ENCODE results near the gene EFHB.
"Not testable (repeated sequence)": the region's sequence is repeated elsewhere in the genome, so short reads cannot be mapped to it uniquely, and the experiment has no call there.

The EFHB gene, protein sequence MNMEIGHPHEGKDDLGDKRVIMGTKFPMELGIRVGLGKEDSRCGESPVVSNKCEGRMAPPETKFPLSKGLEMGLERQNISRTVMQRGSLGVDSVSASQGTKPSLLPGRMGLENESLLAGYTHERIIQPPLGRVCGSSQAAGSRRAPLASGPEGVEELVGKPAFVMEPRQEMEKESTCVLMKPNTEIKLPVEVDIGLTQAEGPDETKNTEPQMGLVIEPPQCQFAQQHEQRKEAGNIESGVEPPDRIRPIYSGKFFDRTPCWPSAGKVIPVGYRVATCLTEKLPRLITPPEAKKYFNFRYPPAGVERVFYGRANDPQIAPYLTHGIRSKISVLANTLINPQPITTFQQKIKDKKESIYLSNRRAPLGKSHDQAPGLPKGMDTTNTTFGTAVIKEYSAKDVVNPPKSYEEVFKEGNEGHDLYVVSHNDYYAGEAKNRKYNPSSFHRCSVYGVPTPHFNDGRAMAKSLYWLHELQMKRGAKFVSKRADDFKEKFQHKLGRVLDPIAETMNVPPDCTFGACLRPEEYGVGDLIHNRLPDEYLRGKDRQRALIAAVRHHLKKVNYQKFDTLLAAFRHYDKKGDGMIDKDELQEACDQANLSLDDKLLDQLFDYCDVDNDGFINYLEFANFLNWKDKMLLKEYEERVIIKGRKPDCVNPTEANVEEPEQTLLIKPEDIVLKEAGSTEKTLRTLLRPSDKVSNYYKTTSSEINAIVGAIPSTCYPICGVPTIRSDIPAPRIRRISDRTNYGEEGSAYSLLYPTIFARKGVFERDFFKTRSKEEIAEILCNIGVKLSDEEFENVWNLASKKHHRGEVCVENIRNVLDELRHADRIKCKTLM

DNA sequence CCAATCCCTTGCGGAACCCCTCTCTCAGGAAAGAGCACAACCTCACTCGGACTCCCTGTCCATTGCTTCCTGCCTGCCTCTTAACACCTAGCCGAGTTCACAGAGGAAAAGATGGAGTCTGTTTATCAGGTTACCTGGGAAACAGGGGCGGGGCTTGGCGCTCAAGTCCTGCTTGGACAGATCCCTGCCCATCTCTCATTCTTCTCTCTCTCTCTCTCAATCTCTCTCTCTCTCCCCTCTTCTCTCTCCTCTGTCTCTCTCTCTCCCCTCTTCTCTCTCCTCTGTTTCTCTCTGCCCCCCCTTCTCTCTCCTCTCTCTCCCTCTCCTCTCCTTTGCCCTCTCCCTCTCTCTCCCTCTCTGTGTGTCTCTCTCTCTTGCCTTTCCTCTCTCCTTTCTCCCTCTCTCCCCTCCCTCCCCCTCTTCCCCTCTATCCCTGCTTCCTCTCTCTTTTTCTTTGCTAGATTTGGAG, at the start of gene EFHB:
TSS of gene EFHB (minus strand) at position 120 of the 469 bp plus-strand sequence. CDS start 199 bp downstream, outside the sequence.
- DNase-seq (ENCODE audit: low spot score): no peak

DNA sequence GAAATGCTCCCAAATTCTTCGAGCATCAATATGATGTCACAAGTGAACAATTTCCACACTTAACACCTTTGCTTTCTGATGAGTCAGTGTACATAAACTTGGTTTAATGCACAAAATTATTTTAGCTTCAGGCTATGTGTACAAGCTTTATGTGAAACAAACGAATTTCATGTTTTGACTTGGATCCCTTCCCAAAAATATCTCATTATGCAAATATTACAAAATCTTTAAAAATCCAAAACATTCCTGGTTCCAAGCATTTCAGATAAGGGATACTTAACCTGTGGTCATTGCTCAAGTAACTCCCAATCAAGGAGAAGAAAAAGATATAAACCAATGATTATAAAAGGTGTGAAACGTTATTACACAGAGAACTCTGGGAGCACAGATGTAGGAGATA, 38.0 kb upstream of the EFHB start:
- DNase-seq (ENCODE audit: low spot score): no peak

DNA sequence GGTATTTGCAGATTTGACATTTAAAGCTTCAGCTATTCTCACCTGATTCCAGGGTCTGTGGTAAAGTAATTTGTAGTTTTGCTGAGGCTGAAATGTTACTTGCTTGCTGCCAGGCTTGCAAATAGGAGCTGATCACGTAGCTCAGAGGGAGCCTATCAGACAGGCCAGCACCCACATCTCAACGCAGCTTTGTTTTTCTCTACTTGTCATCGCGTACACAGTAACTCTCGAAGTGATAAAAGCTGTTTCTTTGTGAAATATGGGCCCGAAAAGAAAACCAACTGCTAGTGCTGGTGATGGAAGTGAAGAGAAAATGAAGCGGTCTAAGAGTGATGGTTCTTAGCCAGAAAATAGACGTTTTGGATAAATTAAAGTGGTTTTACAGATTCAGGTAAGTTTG, 36.3 kb upstream of the EFHB start:
- DNase-seq (ENCODE audit: low spot score): no peak

DNA sequence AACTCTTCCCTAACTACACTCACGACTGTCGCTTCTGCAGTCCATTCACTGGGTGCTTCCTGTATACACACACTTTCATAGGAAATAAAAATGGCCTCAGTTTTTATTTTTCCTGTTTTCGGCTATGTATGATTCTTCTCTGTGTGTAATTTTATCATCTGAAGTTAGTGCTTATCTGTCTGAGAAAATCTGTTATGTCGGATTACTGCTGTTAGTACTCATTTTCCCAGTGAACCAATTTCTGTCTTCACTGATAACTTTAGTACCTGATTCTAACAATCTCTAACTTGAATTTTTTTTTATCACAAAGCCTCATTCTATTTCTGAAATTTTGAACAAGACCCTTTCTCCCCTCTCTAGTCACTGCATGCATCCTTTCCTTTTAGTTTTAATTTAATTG, 33.8 kb upstream of the EFHB start:
- DNase-seq (ENCODE audit: low spot score): no peak

DNA sequence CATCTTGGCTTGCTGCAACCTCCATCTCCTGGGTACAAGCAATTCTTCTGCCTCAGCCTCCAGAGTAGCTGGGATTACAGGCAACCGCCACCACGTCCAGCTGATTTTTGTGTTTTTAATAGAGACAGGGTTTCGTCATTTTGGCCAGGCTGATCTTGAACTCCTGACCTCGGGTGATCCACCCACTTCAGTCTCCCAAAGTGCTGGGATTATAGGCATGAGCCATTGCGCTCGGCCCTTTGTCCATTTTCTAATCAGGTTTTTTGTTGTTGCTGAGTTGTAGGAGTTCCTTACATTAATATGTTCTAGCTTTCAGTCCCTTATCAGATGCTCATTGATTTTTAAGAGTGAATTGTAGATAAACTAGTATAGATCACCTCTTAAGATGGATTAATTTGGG, 33.2 kb upstream of the EFHB start:
- no peak for DNase-seq (ENCODE audit: low spot score)

DNA sequence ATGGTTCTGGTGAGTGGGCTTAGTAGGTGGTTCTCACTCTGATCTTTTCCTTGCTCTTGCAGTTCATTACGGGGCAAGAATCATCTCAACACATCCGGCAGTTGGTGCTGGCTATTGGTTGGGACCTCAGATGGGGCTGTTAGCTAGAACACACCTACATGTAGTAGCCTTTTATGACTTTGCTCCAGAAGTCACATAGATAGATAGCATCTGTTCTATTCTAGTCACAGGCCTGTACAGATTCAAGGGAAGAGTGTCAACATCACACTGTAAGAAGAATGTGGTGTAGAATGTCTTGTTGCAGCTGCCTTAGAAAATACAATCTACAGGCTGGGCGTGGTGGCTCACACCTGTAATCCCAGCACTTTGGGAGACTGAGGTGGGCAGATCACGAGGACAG, 27.9 kb upstream of the EFHB start:
- no peak for DNase-seq (ENCODE audit: low spot score)

DNA sequence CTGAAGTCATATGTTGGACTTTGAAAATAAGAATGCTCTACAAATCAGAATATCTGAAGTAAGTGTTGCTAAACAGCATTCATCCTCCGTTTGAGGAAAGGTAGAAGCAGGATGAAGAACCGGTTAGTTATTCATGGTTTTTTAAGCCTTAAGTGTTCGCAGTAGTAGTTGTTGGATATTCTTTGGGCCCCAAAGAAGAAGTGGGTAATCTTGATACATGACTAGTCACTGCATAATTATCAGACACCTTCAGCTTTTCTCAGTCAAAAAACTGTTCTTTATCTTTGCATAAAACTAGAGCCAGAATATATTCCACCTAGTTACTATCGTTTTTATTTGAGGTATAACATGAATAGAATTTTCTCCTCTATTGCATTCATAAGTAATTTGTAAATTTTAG, 26.7 kb upstream of the EFHB start:
- DNase-seq (ENCODE audit: low spot score): no peak

DNA sequence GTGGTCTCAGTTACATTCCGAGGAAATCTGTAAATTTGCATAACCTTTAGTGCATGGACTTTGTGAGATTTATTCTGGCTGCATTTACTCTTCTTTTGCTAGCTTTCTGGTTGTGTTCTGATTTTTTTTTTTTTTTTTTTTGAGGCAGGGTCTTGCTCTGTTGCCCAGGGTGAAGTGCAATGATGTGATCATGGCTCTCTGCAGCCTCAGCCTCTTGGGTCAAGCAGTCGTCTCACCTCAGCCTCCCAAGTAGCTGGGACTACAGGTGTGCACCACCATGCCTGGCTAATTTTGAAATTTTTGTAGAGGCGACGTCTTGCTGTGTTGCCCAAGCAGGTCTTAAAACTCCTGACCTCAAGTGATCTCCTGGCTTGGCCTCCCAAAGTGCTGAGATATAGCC, 25.5 kb upstream of the EFHB start:
- DNase-seq (ENCODE audit: low spot score): no peak

DNA sequence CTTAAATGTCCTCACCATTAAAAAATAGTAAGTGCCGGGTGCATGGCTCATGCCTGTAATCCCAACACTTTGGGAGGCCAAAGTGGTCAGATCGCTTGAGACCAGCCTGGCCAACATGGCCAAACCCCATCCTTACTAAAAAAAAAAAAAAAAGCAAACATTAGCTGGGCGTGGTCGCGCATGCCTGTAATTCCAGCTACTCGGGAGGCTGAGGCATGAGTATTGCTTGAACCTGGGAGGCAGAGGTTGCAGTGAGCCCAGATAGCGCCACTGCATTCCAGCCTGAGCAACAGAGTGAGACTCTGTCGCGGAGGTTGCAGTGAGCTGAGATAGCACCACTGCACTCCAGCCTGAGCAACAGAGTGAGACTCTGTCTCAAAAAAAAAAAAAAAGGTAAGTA, 23.3 kb upstream of the EFHB start:
- not testable (repeated sequence) for DNase-seq (ENCODE audit: low spot score)

DNA sequence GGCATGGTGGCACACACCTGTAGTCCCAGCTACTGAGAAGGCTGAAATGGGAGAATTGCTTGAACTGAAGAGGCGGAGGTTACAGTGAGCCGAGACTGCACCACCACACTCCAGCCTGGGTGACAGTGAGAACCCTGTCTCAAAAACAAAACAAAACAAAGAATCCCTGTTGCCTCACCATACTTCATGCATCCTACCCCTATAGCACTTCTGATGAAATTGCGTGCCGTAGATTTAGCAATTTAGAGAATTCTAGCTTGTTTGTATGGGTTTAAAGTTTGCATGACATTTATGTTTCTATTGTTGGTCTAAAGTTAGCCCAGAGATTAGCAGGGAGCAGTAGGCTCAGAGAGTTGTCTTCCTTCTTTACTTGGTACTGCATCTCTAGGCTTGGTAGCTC, 20.7 kb upstream of the EFHB start:
- DNase-seq (ENCODE audit: low spot score): no peak

DNA sequence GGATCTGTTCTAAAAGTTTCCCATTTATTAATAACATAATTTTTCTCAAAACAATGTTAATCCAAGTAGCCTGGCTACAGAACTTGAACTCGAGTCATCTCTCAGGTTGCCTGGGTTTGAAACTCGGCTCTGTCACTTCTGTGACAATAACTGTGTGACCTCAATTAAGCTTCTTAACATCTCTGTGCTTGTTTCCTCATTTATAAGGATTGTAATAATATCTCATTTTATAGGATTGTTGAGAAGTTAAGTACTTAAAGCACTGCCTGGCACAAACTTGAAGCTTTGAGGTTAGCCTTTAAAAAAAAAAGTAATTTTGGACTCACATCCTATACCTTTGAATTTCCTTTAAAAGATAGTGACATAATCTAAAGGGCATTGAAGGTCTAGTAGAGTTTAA, 16.3 kb upstream of the EFHB start:
- no peak for DNase-seq (ENCODE audit: low spot score)

DNA sequence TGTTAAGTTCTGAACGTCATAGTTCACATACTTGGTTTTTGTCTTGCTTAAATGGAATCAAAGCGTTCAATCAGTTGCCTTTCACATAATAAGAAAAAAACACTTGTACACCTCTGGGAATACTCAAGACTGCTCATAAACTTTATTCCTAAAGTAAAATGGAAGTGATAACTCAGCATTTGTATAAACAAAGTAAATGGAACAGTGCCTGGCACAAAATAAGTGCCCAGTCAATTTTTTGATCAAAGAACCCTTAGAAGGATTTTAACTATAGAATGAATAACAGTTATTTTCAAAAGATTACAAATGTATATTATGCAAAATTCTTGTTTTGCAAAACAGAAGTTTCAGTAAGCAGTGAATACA, 14.2 kb upstream of the EFHB start:
- DNase-seq (ENCODE audit: low spot score): no peak

DNA sequence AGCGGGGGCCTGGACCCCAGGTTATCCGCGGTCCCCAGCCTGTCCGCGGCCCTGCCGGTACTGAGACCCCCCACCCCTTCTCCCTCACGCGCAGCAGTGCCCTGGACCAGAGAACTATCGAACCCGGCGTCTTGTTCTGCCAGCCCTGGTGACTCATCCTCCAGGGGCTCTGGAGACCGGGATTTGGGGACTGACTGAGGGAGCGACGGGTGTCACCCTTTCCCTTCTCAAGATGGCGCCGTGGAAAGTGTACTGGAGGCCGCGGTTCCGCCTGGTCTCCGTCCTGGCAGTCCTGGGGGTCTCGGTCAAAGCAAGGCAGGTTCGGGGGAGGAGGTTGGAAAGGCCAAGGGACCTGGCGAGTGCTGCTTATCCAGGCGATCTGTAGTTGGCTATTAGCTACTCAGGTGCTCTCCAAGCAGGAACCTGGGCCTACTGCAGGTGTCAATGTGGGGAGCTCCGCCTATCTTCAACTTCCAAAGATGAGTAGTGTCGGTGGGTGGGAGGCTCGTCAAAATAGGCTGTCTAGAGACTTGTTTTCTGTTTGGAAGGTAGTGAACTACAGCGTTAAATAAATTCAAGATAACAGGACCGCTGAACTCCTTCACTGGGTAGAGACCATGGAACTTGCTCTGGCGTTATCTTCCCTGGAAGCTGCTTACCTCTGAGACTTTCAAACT, 13.7 kb upstream of the EFHB start:
- DNase-seq (ENCODE audit: low spot score): peak; percentile 31

DNA sequence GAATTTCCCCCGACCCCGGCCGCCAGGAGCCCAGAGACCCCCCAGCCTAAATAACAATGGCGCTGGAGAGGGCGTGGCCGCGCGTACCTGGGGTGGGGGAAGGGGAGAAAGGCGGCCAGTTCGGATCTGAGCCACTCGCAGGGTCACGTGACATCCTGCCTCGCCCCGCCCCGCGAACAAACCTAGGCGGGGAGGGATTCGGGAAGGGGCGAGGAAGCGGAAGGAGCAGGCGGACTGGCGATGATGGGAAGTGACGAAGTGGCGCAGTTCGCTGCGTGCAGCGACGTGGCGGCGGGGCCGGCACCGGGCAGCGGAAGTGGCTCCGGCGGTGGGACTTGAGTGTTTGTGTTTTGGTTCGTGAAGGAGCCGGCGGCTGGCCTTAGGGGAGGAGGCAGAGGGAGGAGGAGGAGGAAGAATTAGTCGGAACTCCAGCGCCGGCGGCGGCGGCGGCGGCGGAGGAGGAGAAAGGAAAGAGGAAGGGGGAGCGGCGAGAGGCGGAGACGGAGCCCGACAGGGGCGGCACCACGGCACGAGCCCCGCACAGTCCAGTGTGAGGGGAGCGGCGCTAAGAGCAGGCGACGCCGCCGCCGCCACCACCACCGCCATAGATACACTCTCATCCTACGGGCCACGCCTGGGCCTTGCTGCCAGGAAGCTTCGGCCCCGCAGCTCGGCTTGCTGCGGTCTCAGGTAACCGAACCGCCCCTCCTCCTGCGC, 13.0 kb upstream of the EFHB start, which contains the start of gene RAB5A:
TSS of gene RAB5A (plus strand) at position 266 of the 717 bp plus-strand sequence. CDS start 3,802 bp downstream, outside the sequence.
- DNase-seq (ENCODE audit: low spot score): peak; percentile 97

DNA sequence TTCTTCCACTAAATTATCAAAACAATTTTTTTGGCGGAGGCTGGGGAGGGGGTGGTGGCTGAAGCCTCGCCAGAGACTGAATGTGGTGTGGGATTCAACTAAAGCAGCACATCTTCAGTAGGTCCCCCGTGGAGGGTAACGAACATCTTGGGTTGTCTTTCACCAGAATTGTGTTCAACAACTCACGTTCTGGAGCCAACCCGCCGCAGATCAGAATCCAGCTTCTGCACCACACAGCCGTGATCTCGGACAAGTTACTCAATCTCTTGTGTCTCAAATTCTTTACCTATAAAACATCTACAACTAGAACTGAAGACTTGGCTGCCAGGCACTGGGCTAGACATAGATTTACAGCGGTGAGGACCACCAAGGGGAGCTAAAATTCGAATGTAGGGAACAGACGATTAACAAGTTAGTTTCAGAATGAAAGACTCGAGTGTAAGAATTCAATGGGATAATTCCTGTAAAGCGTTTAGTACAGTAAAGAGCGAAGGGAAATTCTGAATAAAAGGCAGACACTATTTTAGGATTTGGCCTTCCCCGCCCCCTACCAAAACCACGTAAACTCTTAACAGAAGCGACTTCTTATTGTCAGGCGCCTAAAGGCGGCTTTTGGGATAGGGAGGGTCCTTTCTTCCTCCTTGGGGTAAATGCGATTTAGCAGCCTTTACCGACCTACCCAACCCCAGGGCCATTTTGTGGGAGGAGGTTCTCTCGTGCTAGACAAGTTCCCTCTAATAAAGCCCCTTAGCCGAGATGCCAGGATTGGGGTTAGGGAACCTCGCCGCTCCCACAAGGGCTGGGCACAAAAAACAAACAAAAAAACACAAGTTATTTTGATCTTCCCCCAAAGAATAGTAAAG, 12.2 kb upstream of the EFHB start:
- DNase-seq (ENCODE audit: low spot score): peak; percentile 11

DNA sequence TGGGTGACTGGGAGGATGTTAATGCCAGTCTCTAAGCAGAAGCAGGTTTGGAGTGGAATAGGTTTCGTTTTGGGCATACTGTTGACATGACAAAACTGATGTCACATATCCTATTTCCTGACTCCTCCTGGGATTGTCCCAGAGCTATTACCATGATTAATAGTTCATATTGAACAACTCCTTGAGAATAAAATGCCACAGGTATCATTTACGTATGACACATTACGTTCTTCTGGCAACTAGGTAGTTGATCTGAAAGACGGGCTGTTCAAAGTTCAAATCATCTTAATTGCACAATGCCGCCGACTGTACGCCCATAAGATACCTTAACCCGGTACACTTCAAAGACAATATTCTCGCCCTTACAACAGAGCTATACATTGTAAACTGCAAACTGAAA, 11.5 kb upstream of the EFHB start:
- no peak for DNase-seq (ENCODE audit: low spot score)

DNA sequence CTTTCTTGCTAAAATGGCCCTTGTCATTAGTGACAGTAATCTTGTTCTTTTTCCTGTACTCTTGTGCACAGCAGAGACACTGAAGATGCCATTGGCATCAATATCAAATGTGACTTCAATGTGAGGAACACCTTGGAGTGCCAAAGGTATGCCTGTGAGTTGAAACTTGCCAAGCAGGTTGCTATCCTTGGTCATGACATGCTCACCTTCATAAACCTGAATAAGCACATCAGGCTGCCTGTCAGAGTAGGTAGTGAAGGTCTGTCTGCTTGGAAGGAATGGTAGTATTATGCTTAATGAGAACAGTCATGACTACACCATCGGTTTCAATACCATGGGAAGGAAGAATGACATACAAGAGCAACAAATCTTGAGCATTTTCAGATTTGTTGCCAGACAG, 6.6 kb upstream of the EFHB start:
- no peak for DNase-seq (ENCODE audit: low spot score)

DNA sequence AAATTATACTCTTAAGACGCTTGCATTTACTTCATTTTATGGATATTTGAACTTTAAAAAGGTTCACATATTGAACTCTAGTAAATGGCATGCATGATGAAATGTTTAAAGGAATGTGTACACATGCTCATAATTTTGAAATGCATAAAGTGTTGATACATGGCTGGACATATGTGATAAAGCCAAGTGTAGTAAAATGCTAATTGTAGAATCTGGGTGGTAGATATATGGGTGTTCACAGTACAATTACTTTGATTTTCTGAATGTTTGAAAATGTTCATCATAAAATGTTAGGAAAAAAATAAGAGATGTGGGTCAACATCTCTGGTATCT, 4.2 kb upstream of the EFHB start:
- no peak for DNase-seq (ENCODE audit: low spot score)

DNA sequence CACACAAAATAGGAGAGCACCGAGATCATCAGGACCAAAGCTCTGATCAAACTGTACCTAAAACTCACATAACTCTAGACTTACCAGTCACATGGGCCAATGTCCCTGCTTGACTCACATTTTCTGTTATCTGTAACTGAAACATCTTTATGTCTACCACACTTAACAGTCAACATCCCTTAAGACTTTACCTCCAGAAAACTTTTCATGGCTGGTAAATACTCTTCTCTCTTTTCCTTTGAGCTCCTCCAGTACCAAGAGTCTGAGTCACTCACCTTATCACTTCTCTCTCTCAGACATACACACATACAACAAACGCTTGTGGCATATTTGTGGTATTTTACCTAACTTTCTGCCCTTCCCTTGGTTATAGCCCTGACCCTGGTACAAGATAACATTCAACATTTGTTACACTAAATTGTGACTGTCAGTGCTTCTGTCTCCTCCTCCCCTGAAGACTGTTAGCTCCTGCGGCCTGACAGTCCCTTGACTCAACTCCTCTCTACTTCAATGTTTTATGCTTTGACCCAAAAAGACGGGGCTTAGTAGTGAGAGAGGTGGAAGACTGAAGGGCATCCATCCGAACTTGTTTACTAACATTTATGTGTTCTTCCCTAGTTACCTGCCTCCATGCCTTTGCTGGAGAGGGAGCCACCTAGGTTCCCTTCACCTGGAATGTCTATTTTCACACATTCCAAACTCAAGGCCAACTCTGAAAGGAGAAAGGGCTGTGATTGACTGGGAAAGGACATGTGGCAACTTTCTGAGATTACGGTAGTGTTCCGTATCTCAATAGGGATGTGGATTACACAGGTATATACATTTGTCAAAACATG, 3.7 kb upstream of the EFHB start:
- no peak for DNase-seq (ENCODE audit: low spot score)

DNA sequence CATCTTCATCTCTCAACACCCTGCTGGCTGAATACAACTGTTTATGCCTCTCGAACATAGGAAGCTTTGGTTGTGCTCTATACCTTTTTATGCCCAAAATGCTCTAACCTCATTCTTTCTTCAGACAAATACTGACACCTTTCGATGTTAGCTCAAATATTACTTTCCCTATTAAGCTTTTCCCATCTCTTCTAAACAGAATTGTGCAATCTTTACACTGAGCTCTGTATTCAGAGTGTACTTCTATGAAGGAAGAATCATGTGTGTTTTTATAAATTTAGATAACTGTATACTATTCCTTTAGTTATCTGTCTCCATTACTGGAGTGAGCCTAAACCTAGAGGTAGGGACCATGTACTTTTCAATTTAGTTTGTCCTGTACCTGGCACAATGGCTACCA, 1.6 kb downstream of the EFHB start:
- DNase-seq (ENCODE audit: low spot score): no peak

Measured in globus pallidus (tissue), 1 donor.